GM21529 (cell line): Measurements from ENCODE around the gene PPP1CB.
"Not testable (repeated sequence)": the region's sequence is repeated elsewhere in the genome, so short reads cannot be mapped to it uniquely, and the experiment has no call there.

Experiments used
- ATAC-seq: cut with Tn5 transposase; IDR thresholded peaks from one replicate; pipeline ENCODE4 v1.9.1; 2021; ENCODE audit not compliant: unreplicated experiment

Gene PPP1CB

DNA sequence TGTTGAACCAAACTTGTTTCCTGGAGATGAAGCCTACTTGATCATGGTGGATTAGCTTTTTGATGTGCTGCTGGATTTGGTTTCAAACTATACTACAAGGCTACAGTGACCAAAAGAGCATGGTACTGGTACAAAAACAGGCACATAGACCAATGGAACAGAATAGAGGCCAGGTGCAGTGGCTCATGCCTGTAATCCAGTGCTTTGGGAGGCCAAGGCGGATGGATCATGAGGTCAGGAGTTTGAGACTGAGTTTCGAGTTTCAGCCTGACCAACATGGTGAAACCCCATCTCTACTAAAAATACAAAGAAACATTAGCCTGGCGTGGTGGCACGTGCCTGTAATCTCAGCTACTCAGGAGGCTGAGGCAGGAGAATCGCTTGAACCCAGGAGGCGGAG is 9.0 kb upstream of the PPP1CB start:
- ATAC-seq: not testable (repeated sequence)

DNA sequence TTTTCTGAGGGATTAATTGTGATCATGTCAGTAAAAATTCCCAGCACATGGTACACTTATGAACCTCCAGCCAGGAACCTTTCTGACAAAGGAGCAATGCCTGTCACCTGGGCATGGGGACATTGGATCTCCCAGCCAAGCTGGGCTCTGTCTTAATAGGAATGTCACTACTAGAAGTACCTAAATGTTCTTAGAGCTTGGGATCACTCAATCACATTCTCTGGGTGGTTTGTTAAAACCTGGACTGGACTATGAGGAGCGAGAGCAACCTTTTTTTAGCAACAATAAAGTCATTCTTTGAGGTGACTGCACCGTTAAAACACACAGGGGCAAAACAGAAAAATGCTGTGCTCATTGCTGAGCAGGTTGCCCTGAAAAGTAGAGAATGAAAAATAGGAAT is 6.4 kb upstream of the PPP1CB start:
- no peak for ATAC-seq

DNA sequence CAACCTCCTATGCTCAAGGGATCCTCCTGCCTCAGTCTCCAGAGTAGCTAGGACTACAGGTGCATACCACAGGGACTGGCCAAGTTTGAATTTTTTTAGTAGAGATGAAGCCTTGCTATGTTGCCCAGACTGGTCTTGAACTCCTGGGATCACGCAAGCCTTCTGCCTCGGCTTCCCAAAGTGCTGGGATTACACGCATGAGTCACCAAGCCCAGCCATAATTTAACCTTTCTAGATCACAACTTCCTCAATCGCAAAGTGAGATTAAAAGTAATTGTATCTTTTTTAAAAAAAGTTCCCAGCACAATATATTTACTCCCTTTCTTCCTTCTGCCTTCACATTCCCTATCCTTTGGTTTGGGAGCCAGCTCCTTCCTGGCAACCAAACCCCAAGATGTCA is 5.8 kb upstream of the PPP1CB start:
- no peak for ATAC-seq

DNA sequence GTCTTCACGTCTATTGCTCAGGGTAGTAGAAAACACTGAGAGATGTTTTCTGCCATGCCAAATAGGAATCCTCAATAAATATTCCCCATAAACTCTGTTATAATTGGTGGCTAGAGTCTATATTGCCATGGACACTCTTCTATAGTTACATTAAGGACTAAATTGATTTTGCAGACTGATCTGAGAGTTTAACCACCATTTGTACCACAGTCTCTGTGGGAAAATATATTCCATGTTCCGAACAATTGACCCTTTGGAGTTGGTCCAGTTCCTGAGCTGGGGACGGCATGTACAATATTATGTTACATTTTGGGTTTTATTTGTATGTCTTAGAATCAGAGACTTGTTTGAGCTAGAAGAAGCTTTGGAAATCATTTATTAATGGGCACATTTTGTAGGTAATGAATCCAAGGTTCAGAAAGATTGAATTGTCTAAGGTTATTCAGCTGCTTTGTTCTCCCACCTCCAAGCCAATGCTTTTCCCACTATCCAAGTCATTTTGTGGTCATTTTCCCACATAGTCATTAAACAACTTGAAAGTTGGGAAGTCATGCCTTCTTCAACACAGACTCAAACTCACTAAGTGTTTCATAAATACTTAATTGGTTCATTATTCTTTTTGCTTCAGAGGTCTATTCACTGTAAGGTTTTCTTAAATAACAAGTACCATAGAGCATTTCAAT is 5.1 kb upstream of the PPP1CB start:
- ATAC-seq: no peak

DNA sequence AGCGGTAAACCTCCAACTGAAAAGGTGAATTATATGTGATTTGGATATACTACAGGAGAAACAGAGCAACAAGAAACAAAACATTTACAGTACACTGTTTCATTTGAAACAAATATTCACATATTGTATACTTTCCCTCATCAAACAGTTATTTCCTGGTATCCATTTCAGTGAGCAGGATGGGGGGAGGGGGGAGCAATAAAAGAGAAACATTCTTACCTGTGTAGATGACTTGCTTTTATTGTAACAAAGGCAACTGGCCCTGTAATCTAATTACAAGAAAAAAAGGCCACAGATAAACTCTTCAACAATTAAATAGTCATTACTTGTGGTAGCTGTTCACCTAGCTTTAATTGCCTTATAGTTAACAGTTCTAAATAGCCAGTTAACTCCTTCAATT is 3.9 kb upstream of the PPP1CB start:
- no peak for ATAC-seq

DNA sequence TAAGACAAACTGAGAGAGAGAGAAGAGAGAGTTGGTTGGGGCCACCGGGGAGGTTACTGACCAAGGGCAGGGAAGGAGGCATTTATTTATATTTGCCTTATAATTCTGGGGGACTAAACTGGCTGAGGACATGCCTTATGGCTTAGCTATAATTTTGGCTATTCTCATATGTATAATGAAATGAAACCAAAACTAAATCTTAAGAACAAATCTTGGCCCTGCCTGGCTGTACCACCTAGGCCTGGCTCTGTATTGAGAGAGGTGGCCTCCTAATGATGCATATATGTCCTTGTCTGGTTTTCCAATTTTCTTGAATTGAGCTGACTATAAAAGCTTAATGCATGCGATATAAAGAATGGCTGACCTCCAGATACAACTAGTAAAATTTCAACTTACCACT is 3.5 kb upstream of the PPP1CB start:
- no peak for ATAC-seq

DNA sequence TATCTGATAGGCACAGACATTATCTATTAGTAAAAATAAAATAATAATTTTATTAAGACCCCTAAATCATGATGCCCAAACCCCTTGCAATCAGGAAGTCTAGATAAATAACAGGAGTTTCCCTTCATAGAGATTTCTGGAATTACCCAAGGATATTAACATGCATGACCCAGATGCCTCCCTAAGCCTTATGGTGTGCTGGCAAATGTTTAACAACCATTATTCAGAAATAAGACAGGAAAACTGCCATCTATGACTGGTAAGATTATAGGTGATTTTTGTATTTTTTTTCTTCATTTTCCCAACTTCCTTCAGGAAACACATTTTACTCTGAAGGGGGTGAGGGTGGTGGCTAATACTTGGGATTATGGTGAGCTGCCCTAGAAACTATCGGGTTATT is 2.7 kb upstream of the PPP1CB start:
- no peak for ATAC-seq

DNA sequence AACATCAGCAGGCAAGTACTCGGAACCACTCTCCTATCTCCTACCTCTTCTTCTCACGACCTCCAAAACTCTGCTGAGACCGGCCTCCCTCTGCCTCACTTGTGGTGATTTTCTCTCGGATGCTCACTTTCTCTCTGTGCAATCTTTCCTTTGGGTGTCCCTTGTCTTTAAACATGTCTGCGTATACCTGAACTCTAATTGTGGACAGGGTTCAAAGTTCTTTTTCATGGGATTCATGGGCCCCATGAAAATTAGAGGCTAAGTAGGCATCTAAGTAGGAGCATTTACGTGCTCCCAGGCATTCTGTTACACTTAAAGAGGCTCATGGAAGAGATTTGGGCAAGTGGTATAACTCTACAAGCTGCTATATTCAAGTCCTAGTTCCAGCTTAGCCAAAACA is 2.1 kb upstream of the PPP1CB start:
- no peak for ATAC-seq

DNA sequence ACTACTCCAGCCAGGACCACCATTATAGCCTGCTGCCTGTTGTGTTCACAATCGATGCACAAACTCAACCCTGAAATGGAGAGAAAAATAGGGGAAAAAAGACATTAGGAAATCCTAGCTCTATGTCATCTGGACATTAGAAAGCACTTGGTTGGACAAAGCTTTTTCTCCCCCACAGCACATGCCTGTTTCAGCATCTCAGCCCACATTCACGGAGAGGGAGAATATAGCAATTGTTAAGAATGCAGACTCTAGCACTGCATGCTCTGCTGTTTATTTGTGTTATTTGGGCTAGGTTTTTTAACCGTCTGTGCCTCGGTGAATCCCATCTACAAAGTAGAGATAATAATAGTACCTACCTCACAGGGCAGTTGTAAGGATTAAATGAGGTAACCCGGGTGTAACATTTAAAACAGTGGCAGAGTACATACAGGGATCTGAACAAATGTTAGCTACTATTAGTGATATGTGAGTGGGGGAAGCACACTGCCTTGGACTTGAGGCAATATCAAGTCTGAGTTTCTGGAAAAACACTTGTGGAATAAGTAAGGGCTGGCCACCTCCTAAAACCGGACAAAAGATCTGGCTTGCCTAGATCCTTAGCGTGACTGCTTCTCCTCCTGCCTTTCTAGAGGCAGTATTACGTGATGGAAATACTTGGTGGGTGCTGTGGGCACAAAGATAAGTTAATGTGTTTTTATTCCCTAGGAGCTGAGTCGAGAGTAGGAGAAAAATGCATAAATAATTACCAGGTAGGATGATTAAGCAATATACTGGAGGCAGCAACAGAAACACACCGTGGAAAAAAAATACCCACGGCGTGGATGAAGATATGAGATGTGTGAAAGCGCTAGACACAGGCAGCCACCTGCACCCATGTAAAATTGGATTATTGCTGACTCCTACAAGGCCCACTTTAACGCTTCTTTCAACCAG is 1.0 kb upstream of the PPP1CB start:
- ATAC-seq: no peak

DNA sequence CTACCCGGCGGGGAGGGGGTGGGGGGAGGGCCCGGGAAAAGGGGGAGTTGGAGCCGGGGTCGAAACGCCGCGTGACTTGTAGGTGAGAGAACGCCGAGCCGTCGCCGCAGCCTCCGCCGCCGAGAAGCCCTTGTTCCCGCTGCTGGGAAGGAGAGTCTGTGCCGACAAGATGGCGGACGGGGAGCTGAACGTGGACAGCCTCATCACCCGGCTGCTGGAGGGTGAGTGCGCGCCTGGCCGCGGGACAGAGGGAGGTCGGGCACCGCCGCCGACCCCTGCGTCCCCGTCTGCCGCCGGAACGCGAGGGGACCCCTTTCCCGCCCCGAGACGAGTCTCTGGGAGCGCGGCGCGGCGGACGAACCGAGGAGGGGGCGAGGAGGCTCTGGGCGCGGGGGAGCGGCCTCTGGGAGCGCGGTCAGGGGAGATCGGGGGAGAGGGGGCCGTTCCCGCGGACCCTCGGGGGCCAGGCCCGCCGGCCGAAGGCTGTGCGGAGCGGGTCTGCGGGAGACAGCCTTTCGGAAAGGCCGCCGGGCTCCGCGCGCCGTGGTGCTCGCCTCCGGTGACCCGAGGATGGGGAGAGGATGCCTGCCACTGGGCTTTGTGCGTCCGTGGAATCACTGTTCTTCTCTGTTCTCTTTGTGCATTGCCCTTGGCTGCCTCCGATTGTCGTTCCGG is 463 bp downstream of the PPP1CB start:
- ATAC-seq: peak; percentile 29

DNA sequence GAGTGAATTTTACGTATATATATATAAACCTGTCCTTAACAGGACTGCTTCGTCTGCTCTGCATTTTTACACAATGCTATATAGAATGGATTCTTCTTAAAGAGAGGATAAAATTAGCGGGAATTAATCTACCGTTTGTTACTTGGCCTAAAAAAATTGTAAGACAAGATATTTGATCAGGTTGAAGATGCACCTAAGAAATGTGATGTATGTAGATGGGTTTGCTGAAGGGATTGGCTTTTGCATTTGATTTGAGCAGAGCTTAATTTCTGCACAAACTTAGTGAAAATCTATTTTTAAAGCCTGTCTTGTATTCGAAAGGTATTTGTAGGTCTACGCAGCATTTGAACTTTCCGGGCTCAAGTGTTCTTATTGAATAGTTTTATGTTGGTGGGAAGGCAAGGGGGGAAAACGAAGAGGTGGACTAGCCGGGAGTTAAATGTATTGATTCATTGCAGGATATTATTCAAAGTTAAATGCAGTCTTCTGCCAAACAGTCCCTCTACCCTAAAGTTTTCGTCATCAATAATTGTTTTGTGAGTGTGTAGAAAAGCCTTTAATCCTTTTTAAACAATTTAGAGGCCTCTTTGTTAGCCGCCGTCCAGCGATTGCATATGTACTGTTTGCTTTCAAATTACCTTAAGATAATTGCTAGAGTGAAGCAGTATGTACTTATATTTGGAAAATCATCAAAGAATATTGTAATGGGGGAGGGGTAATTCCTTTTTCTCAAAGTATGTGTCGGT is 1.2 kb downstream of the PPP1CB start:
- ATAC-seq: no peak

DNA sequence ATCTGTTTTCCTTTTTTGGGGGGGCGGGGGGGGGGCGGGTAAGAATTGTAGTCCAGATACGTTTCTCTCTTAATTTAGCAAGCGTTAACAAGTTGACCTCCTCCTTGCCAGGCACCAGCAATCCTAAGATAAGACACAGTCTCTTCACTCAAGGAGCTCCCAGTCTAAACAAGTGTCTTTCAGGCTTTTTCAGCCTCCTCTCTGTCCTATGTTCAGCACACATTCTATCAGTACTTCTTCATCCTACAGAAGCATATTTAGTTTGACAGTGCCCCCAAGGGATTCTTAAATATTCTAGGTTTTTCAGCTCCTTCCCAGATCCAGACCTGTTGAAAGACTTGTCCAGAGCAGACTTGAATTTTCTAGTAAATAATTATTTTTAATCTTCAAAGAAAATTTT is 2.7 kb downstream of the PPP1CB start:
- no peak for ATAC-seq

DNA sequence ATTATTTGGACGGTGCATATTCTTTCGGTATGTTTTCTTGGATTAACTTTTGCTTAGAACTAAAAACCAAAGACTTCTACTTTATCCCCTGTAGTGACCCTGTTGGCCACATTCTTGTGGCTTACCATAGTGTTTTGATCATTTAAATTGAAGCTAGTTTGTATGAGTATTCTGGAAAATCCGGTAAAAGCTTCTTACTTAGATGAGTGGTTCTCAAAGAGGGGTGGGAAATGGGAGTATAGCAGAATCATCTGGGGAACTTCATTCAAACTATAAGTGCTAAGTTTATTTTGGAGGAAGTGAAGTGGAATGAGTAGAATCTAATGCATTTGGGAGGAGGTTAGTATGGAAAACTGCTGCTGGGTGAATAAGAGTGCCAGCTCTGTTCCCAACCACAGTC is 3.8 kb downstream of the PPP1CB start:
- no peak for ATAC-seq

DNA sequence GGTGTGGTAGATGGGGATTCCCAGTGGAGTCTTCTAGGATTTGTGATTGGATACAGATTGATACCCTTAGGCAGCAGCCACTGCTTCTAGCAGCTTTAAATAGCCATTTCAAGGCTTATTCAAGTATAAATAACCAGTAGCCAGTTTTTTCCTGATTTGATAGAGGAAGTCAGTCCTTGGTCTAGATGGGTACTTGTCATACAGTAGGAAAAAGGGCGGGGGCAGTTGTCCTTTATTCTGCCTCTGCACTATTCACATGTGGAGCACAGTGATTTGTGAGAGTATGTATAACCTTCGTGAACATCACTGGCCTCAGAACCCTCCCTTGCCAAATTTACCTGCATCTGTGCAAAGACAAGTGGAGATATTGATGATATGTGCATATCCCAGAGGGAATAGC is 6.8 kb downstream of the PPP1CB start:
- ATAC-seq: no peak

DNA sequence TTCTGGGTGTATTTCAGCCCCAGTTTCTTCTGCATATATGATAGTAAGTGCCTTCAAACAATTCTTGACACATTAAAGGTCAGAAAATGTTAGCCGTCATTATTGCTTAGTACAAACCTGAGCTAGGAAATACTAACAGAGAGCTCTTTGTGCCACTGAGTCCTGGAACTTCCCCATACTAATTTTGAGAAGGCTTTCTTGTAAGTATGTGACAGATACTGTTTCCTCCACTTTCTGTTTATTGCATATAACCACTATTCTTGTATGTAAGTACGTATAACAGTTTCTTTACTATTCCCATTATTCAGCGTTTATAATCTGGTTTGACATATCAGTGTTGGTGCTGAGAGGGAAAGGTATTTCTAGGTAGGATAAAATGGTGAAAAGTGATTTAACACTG is 9.8 kb downstream of the PPP1CB start:
- no peak for ATAC-seq

DNA sequence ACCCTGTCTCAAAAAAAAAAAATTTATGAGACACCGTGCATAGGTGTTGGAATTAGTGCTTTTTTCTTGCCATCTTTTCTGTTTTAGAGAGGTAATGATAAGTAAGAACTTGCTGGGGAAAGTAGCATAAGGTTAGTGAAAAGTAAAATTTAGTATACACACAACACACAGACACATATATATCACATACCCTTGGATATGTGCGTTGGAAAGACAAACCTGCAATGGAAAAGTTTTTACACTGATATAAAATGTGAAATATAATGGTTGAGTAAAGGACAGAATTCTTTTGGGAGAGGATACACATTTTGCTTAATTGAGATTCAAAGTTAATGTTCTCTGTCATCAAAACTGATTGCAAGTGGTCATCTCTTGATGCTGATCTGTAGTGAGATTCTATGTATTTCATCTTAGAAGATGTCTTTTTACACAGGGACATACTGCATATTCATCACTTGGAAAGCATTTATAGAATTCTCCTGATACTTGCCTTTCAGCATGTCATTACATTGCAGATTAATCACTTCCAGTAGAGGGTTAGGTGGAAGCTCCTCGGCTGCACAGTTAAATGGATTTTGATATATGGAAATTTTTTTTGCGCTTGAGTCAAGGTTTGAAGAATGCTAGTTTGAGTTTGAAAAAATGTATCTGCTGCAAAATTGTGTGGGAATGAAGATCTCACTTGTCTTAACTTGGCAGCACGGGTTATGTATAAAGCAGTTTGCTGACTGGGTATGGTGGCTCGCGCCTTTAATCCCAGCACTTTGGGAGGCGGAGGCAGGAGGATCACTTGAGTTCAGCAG is 13.5 kb downstream of the PPP1CB start:
- no peak for ATAC-seq

DNA sequence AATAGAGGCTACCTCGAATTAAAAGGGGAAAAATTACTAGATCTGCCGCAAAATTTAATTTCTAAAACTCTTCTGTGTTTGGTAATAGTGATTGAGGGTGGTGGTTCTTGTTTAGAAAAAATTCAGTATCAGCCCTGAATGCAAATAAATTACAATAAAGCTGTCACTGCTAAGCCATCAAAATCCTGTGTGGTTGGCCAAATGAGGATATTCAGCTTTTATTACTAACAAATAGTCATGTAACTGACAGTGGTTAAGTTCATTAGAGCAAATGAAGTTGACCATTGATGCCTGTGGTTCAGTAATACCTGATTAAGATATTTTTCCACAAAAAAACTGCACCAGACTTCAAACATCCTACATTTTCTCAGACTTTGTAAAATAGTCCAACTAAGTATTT is 14.4 kb downstream of the PPP1CB start:
- ATAC-seq: no peak

DNA sequence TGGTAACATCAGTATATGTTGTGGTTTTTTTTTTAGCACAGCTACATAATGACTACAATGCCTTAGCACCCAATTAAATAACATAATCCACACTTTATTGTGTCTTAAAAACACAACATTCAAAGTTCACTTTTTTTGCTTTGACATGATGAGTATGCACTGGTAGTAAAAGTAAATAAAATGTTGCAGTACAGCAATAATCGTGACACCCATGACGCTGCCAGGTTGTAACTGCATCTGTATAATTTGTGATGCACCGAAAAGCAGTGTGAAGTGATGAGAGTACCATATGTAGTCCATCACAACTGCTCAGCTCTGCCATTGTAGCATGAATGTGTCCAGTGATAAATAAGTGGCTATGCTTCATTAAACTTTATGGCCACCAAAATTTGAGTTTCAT is 15.7 kb downstream of the PPP1CB start:
- no peak for ATAC-seq

DNA sequence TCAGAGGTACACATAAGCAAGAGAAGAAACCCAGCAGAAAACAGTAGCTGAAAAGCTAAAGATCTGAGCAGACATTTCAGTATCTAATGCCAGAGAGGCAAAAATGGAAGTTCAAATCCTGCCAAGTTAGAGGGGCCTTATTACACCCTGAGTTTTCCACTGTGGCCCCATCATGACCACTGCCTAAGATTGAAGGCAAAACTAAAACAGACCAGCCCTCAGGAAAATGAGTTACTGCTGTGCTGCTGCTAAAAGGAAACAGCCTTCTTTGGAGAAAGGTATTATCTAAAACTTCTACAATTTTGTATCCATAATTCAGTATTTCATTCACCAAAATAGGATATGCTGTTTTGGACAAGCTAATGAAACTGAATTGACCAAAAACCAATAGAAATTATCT is 16.8 kb downstream of the PPP1CB start:
- no peak for ATAC-seq

DNA sequence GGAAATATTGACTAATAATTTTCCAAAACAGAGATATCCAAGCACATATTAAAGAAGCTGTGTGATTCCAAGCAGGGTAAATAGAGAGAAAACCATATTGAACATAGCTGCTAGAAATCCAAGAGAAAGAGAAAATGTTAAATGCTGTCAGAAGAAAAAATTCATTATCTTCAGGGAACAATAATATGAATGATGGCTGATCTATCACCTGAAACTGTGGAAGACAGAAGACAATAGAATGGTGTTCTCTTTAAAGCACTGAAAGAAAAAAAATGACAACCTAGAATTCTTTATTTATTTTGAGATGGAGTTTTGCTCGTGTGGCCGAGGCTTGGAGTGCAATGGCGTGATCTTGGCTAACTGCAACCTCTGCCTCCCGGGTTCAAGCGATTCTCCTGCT is 17.3 kb downstream of the PPP1CB start:
- ATAC-seq: no peak
